ENCODE measurements around the gene ARID5A.

Gene ARID5A

GRCh38 chr2:96527286-96528005, 9.1 kb upstream of the ARID5A start:
- no peak for DNase-seq (ENCODE audit: low read depth)
- H3K4me3 ChIP-seq (ENCODE audit: control insufficient read depth, low read depth, low read length): peak overlapping the region; percentile 40
- TF ChIP-seq, protein P1, sequence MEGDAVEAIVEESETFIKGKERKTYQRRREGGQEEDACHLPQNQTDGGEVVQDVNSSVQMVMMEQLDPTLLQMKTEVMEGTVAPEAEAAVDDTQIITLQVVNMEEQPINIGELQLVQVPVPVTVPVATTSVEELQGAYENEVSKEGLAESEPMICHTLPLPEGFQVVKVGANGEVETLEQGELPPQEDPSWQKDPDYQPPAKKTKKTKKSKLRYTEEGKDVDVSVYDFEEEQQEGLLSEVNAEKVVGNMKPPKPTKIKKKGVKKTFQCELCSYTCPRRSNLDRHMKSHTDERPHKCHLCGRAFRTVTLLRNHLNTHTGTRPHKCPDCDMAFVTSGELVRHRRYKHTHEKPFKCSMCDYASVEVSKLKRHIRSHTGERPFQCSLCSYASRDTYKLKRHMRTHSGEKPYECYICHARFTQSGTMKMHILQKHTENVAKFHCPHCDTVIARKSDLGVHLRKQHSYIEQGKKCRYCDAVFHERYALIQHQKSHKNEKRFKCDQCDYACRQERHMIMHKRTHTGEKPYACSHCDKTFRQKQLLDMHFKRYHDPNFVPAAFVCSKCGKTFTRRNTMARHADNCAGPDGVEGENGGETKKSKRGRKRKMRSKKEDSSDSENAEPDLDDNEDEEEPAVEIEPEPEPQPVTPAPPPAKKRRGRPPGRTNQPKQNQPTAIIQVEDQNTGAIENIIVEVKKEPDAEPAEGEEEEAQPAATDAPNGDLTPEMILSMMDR (IDR thresholded peaks at IDR 0.05; ENCODE audit: control insufficient read depth, insufficient read depth, low read depth, low read length, missing control alignments): peak; percentile 52

DNA sequence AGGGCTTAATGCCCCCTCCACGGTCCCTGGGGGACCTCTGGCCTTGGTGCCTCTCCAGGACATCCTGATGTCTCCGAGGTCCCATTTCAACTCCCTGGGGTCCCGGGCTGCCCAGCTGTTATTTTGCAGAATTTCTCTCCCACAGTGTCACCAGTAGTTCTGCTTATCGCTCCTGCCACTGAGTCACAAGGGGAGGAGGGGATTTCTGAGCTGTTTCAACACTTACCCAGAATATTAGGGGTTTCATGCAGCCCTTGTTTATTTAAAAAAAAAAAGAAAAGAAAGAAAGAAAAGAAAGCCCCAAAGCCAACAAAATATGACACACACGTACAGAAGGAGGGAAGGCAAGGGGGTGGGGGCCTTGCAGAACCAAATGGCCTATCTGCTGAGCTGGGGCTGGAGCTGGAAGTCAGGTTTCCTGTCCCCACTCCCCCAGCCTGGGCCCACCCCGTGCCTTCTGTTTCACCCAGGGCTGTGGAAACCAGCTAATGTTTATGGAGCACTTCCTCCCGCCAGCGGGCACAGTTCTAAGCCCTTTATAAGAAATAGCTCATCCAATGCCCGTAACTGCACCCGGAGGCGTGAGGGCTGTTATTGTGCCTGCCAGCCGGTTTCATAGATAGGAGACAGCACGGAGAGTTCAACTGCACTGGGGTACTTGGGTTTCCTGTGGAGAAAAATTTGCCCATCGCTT, 8.4 kb upstream of the ARID5A start:
- H3K4me3 ChIP-seq (ENCODE audit: control insufficient read depth, low read depth, low read length): peak overlapping the region; percentile 40
- no peak for DNase-seq (ENCODE audit: low read depth)
- TF ChIP-seq, protein P1 (IDR thresholded peaks at IDR 0.05; ENCODE audit: control insufficient read depth, insufficient read depth, low read depth, low read length, missing control alignments): no peak

- no peak for DNase-seq (ENCODE audit: low read depth)
- H3K4me3 ChIP-seq (ENCODE audit: control insufficient read depth, low read depth, low read length): no peak overlapping the region
- TF ChIP-seq, protein P1 (IDR thresholded peaks at IDR 0.05; ENCODE audit: control insufficient read depth, insufficient read depth, low read depth, low read length, missing control alignments): no peak
Observed at GRCh38 chr2:96528700-96529375, 7.7 kb upstream of the ARID5A start.

GRCh38 chr2:96529376-96530143, 7.0 kb upstream of the ARID5A start:
- TF ChIP-seq, protein P1 (IDR thresholded peaks at IDR 0.05; ENCODE audit: control insufficient read depth, insufficient read depth, low read depth, low read length, missing control alignments): no peak

GRCh38 chr2:96530144-96530430, 6.5 kb upstream of the ARID5A start:
- no peak for DNase-seq (ENCODE audit: low read depth)
- no peak overlapping the region for H3K4me3 ChIP-seq (ENCODE audit: control insufficient read depth, low read depth, low read length)
- TF ChIP-seq, protein P1 (IDR thresholded peaks at IDR 0.05; ENCODE audit: control insufficient read depth, insufficient read depth, low read depth, low read length, missing control alignments): no peak

More at GRCh38 chr2:96529376-96530143, 7.0 kb upstream of the ARID5A start:
- H3K4me3 ChIP-seq (ENCODE audit: control insufficient read depth, low read depth, low read length): no peak overlapping the region
- no peak for DNase-seq (ENCODE audit: low read depth)

Data from AG09309 (cell line).